Activated CD8-positive, alpha-beta T cell treated with anti-CD3 and anti-CD28 coated beads, Interleukin-2, amount 10 ng/mL, durations not matched to agents 7 days and 5 days (primary cell): ENCODE measurements around the gene NKPD1. TPM values are rescaled to one million over a fixed set of nuclear protein-coding genes. Genes with fewer than 3 reads are reported as not detected.

Experiments used
- ATAC-seq: fragments of 150-1000 bp; cut with Tn5 transposase; one replicate; pipeline ENCODE4 v1.10.0; 2021; ENCODE audit warnings: moderate library complexity
- CTCF ChIA-PET: fragments of 350-600 bp; sonication (Branson Sonifier 250); formaldehyde crosslinking; loops from one replicate; lab custom pipeline; 2021; ENCODE audit warnings: antibody characterized with exemption; lab: Charles Lee
- POLR2A ChIA-PET: fragments of 350-600 bp; sonication (Branson Sonifier 250); formaldehyde crosslinking; loops from one replicate; lab custom pipeline; 2021; ENCODE audit warnings: antibody characterized with exemption; lab: Charles Lee
- DNase-seq: peaks from one replicate; pipeline ENCODE4 v3.0.0-alpha.2; 2020
- H3K27ac Mint-ChIP-seq: one replicate; pipeline ENCODE4 v1.8.0; 2021; ENCODE audit warnings: mild to moderate bottlenecking, mixed read lengths
- H3K27me3 Mint-ChIP-seq: one replicate; pipeline ENCODE4 v1.8.0; 2021; ENCODE audit warnings: low read depth, mixed read lengths
- H3K36me3 Mint-ChIP-seq: one replicate; pipeline ENCODE4 v1.8.0; 2021; ENCODE audit warnings: low read depth, mixed read lengths
- H3K4me1 Mint-ChIP-seq: one replicate; pipeline ENCODE4 v1.8.0; 2021; ENCODE audit warnings: low read depth, mixed read lengths
- H3K4me3 Mint-ChIP-seq: one replicate; pipeline ENCODE4 v1.8.0; 2021; ENCODE audit warnings: mild to moderate bottlenecking, mixed read lengths
- H3K9me3 Mint-ChIP-seq: one replicate; pipeline ENCODE4 v1.8.0; 2022; ENCODE audit warnings: mixed read lengths; ENCODE audit not compliant: insufficient read depth
- total RNA-seq, 2 experiments: library from RNA; stranded (reverse); gene quantifications; one replicate each; pipeline ENCODE4 v1.2.3, GENCODE V29; 2021

Gene NKPD1
- total RNA-seq, 2 experiments from 2014 or later, result 0.16 to 0.24 TPM

GRCh38 chr19:45172173-45172572 lies 11.4 kb upstream of the NKPD1 start:
- H3K36me3 Mint-ChIP-seq, result no peaks in the 10 kb centered on the region
- ATAC-seq, result peak; percentile 59
- H3K9me3 Mint-ChIP-seq, result no peaks in the 10 kb centered on the region
- POLR2A ChIA-PET, result interaction anchor here (0.8 kb wide), 1 partner anchor 11 kb away, joined by 4 read pairs; no protein-coding TSS in a partner anchor
- peak overlapping the region; percentile 98 for H3K27ac Mint-ChIP-seq
- H3K4me3 Mint-ChIP-seq, result peak overlapping the region; percentile 53
- H3K27me3 Mint-ChIP-seq, result no peaks in the 10 kb centered on the region
- DNase-seq, result peak; percentile 61
- CTCF ChIA-PET, result interaction anchor here (1.0 to 2.3 kb wide), 2 partner anchors 15 to 20 kb away, joined by 3 to 6 read pairs; no protein-coding TSS in a partner anchor
- H3K4me1 Mint-ChIP-seq, result peaks cover 67% of the 10 kb centered on the region

DNA sequence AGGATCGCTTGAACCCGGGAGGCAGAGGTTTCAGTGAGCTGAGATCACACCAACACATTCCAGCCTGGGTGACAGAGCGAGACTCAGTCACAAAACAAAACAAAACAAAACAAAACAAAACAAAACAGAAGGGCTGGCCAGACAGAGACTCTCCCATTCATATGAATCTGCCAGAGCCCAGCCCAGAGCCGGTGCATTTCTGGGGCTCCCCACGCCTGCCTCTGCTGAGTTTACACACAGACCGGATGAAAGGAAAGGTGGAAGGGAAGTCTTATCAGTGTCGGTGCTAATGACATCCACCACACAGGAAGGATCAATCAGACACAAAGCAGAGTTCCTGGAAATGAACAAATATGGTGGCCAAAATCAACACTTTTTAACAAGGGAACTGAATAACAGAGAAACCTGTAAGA lies 10.4 kb upstream of the NKPD1 start:
- ChIA-PET CTCF (interaction anchor here (0.7 to 2.3 kb wide), 3 partner anchors 9 to 19 kb away, joined by 3 to 6 read pairs (median 3); no protein-coding TSS in a partner anchor), POLR2A (interaction anchor here (0.8 kb wide), 1 partner anchor 12 kb away, joined by 4 read pairs; no protein-coding TSS in a partner anchor)
- peak overlapping the region; percentile 98 for H3K27ac Mint-ChIP-seq
- ATAC-seq (peak; percentile 86), DNase-seq (peak; percentile 74)
- H3K36me3 Mint-ChIP-seq, result no peaks in the 10 kb centered on the region
- H3K9me3 Mint-ChIP-seq, result no peaks in the 10 kb centered on the region
- H3K27me3 Mint-ChIP-seq, result no peaks in the 10 kb centered on the region
- peaks cover 70% of the 10 kb centered on the region for H3K4me1 Mint-ChIP-seq
- peak overlapping the region; percentile 72 for H3K4me3 Mint-ChIP-seq

GRCh38 chr19:45170146-45171106 lies 9.6 kb upstream of the NKPD1 start:
- Mint-ChIP-seq H3K4me1 (peaks cover 67% of the 10 kb centered on the region), H3K9me3 (no peaks in the 10 kb centered on the region), H3K27me3 (no peaks in the 10 kb centered on the region), H3K27ac (peak overlapping the region; percentile 98), H3K4me3 (peak overlapping the region; percentile 72), H3K36me3 (no peaks in the 10 kb centered on the region)
- POLR2A ChIA-PET, result interaction anchor here (1.5 kb wide), 1 partner anchor 8 kb away, joined by 4 read pairs; the partner anchor contains the start of gene TRAPPC6A
- CTCF ChIA-PET, result no interaction called here
- ATAC-seq (no peak), DNase-seq (no peak)

GRCh38 chr19:45169602-45170001 lies 8.8 kb upstream of the NKPD1 start:
- H3K36me3 Mint-ChIP-seq, result no peaks in the 10 kb centered on the region
- ChIA-PET POLR2A (interaction anchor here (1.5 kb wide), 1 partner anchor 8 kb away, joined by 4 read pairs; the partner anchor contains the start of gene TRAPPC6A), CTCF (no interaction called here)
- H3K27me3 Mint-ChIP-seq, result no peaks in the 10 kb centered on the region
- DNase-seq (no peak), ATAC-seq (no peak)
- H3K27ac Mint-ChIP-seq, result peak overlapping the region; percentile 80
- H3K4me3 Mint-ChIP-seq, result no peak overlapping the region
- H3K4me1 Mint-ChIP-seq, result peaks cover 70% of the 10 kb centered on the region
- no peaks in the 10 kb centered on the region for H3K9me3 Mint-ChIP-seq

DNA sequence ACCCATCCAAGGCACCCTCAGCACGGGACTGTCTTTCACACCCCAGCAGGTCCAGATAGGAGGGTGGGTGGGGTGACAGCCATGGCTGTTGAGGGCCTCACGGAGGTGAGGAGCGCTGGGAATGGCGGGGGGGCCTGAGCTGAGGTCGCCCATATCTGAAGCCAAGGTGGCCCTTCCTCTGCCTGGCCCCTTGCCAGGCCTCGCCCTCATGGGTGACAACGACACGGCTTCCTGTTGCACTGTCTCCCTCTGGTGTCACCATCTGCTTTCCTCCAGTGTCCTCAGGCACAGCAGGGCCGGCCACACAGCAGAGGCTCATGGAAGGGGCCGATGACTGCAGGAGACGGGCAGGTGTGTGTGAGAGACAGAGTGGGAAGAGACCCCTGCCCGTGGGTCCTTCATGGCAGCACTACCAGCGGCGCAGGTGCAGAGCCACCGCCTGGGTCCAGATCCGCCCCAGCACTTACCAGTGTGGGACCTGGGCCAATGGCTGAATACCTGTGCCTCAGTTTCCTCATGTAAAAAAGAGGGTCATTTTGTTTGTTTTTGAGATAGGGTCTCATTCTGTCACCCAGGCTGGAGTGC lies 8.1 kb upstream of the NKPD1 start:
- ATAC-seq (no peak), DNase-seq (no peak)
- no peak overlapping the region for H3K4me3 Mint-ChIP-seq
- H3K9me3 Mint-ChIP-seq, result no peaks in the 10 kb centered on the region
- H3K27ac Mint-ChIP-seq, result peak overlapping the region; percentile 70
- CTCF ChIA-PET, result no interaction called here
- H3K36me3 Mint-ChIP-seq, result no peaks in the 10 kb centered on the region
- POLR2A ChIA-PET, result interaction anchor here (1.5 kb wide), 1 partner anchor 9 kb away, joined by 4 read pairs; the partner anchor contains the start of gene TRAPPC6A
- peaks cover 73% of the 10 kb centered on the region for H3K4me1 Mint-ChIP-seq
- H3K27me3 Mint-ChIP-seq, result no peaks in the 10 kb centered on the region

DNA sequence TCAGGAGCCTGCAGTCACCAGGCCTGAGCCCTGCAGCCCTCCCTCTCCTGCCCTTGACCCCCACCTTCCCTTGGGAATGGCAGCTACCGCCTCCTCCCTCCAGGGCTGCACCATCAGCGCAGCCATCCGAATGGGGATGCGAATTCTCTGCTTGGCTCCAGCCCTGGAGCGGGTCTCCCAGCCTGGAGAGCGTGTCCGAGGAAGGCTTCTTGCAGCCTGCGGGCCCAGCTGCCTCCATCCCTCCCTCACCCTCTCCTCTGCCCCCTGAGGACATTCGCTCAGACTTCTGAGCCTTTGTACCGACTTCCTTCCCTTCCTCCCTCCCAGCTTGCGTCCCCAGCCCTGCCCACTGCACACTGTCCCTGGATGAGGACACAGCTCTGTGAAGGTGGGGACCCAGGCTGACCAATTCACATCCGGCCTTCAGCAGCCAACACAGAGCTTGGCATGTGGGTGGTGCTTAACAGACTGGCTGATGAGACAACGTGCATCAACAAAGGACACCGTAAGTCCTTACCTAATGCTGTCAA lies 6.0 kb upstream of the NKPD1 start:
- Mint-ChIP-seq H3K36me3 (no peaks in the 10 kb centered on the region), H3K27ac (peak overlapping the region; percentile 62), H3K4me3 (no peak overlapping the region), H3K4me1 (peaks cover 59% of the 10 kb centered on the region), H3K9me3 (no peaks in the 10 kb centered on the region), H3K27me3 (no peaks in the 10 kb centered on the region)
- DNase-seq (no peak), ATAC-seq (no peak)
- POLR2A ChIA-PET, result interaction anchor here (4.7 kb wide), 1 partner anchor 12 kb away, joined by 24 read pairs; the partner anchor contains the start of genes BLOC1S3 and TRAPPC6A
- CTCF ChIA-PET, result interaction anchor here (1.6 kb wide), 1 partner anchor 12 kb away, joined by 6 read pairs; the partner anchor contains the start of genes BLOC1S3 and TRAPPC6A

DNA sequence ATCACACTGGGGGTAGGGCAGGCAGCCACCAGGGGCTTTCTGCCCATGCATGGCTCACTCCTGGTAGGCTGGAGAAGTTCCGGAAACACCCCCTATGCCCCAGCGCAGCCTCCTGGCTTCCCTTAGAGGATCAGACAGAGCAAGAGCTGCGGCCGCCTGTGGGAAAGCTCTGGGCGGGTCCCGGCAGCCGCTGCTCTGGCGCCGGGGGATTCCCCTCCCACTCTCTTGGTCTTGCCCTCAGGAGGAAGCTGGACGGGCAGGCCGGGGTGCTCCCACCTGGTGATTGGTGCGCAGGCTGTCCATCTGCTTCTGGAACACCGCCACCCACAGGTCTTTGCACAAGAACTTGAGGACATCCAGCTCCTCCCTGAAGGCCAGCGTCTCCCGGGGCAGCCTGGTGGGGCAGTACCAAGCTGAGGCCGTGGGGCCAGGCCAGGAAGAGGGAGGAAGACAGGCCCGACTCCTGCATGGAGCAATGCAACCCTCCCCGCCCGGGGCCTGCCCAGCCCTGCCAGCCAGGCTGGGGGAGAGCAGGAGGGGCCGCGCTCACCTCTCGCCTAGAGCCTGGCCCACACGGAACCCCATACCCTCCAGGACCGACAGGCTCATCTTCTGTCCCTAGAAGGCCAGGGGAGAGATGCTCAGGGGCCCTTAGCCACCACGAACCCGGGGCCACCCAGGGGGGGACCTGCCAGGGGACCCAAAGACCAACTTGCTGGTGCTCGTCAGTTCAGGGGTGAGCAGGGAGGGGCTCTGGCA lies 4.0 kb upstream of the NKPD1 start:
- ATAC-seq, result peak; percentile 87
- POLR2A ChIA-PET, result interaction anchor here (0.9 to 4.7 kb wide), 3 partner anchors 10 to 163 kb away, joined by 3 to 24 read pairs (median 3); partner anchors contain the start of genes BLOC1S3 and TRAPPC6A
- Mint-ChIP-seq H3K9me3 (no peaks in the 10 kb centered on the region), H3K4me1 (peaks cover 40% of the 10 kb centered on the region), H3K36me3 (no peaks in the 10 kb centered on the region), H3K27ac (peak overlapping the region; percentile 80), H3K4me3 (peak overlapping the region; percentile 28), H3K27me3 (no peaks in the 10 kb centered on the region)
- CTCF ChIA-PET, result interaction anchor here (0.8 to 1.5 kb wide), 8 partner anchors 11 to 174 kb away, joined by 3 to 7 read pairs (median 4); partner anchors contain the start of genes BLOC1S3 and TRAPPC6A
- DNase-seq, result peak; percentile 72

DNA sequence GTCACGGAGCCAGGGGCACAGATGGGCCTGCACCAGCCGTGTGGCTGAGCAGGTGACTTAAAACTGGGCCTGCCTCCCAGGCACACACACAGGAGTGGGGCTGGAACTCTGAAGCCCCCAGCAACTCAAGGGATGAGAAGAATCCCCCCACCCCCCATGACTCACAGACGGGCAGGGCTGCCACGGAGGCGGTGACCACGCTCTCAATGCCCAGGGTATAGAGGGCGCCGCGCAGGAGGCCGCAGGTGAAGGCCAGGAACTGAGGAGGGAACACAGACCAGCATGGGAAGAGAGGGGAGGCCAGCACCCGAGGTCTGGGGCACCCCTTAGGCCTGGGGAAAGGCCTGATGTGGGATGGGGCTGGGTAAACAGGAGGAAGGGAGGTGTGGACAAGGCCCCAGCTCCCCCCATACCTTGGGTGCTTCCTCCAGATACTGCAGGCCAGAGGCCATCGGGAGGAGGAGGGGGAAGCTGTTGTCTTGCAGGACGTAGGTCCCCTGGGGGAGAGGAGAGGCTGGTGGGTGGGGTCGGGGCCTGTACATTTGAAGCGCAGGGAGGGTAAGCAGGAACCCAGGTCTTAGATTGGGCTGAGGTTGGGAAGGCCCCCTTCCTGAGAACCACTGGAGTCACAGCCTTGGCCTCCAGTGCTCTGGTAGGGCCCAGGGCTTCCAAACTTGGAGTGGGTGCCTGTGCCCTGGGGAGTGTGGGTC lies 3.1 kb upstream of the NKPD1 start:
- Mint-ChIP-seq H3K4me3 (no peak overlapping the region), H3K9me3 (no peaks in the 10 kb centered on the region), H3K36me3 (no peaks in the 10 kb centered on the region), H3K27ac (peak overlapping the region; percentile 80), H3K27me3 (no peaks in the 10 kb centered on the region), H3K4me1 (peaks cover 32% of the 10 kb centered on the region)
- CTCF ChIA-PET, result interaction anchor here (0.8 to 1.5 kb wide), 8 partner anchors 10 to 175 kb away, joined by 3 to 7 read pairs (median 4); partner anchors contain the start of genes BLOC1S3 and TRAPPC6A
- POLR2A ChIA-PET, result interaction anchor here (0.9 to 4.7 kb wide), 3 partner anchors 9 to 162 kb away, joined by 3 to 24 read pairs (median 3); partner anchors contain the start of genes BLOC1S3 and TRAPPC6A
- DNase-seq (no peak), ATAC-seq (no peak)

- CTCF ChIA-PET, result no interaction called here
- ATAC-seq (no peak), DNase-seq (no peak)
- Mint-ChIP-seq H3K9me3 (no peaks in the 10 kb centered on the region), H3K27ac (no peak overlapping the region), H3K4me1 (peaks cover 25% of the 10 kb centered on the region), H3K4me3 (no peak overlapping the region), H3K36me3 (no peaks in the 10 kb centered on the region), H3K27me3 (peaks cover 2% of the 10 kb centered on the region)
- POLR2A ChIA-PET, result interaction anchor here (1.0 kb wide), 1 partner anchor 14 kb away, joined by 3 read pairs; no protein-coding TSS in a partner anchor
Measured at GRCh38 chr19:45163156-45163555, 2.4 kb upstream of the NKPD1 start.

DNA sequence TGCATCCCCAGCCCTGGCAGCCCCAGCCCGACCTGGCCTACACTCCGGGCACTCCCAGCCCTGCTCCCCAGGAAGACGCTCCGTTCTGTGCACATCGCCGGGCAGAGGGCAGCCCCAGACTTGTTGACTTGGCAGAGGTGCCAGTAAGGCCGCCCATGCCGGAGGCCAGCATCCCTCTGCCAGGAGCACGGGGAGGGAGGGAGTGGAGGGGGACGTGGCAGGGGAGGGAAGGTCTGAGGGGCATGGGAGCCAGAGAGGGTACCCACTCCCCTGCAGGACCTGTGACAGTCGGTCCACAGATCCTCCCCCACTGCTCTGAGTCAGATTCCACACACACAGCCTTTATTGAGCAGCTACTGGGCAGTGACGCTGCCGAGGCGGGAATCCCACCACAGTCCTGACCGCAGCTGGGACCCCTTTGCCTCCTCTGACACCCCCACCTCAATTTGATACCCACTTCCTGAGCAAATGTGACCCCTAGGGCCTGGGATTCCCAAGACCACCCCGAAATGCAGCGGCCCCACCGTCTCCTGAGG lies 1.9 kb upstream of the NKPD1 start:
- ChIA-PET POLR2A (interaction anchor here (1.0 kb wide), 1 partner anchor 15 kb away, joined by 3 read pairs; no protein-coding TSS in a partner anchor), CTCF (no interaction called here)
- Mint-ChIP-seq H3K27ac (no peak overlapping the region), H3K4me1 (peaks cover 28% of the 10 kb centered on the region), H3K9me3 (no peaks in the 10 kb centered on the region), H3K36me3 (no peaks in the 10 kb centered on the region), H3K4me3 (no peak overlapping the region), H3K27me3 (peaks cover 5% of the 10 kb centered on the region)
- no peak for ATAC-seq
- DNase-seq, result no peak
